Measurements from ENCODE around the gene SMPD3.

GRCh38 chr16:68460067-68460466 is 11.8 kb upstream of the SMPD3 start:
- no peak for TF ChIP-seq CTCF (conservative IDR thresholded peaks at IDR 0.05; ENCODE audit: low read depth, low read length)
- TF ChIP-seq EZH2 (IDR thresholded peaks at IDR 0.05; ENCODE audit: borderline replicate concordance, low read depth, low read length, poor library complexity, severe bottlenecking), result no peak
